H1 (cell line): Measurements from ENCODE around the gene SPINK4. TPM values are rescaled to one million over a fixed set of nuclear protein-coding genes. Genes with fewer than 3 reads are reported as not detected.

ENCODE experiments used
- FOSL1 ChIP-seq: IDR thresholded peaks from 2 replicates; pipeline ENCODE4 v1.6.1; 2011; ENCODE audit warnings: mild to moderate bottlenecking, low read depth, low read length, moderate library complexity; ENCODE audit not compliant: insufficient read depth
- JUND ChIP-seq: IDR thresholded peaks from 2 replicates; pipeline ENCODE4 v1.6.1; 2011; ENCODE audit warnings: mild to moderate bottlenecking, improper control_type of control experiment, low read length
- NANOG ChIP-seq: IDR thresholded peaks from 2 replicates; pipeline ENCODE4 v1.6.1; 2011; ENCODE audit warnings: low read length, low read depth, mild to moderate bottlenecking, inconsistent platforms; ENCODE audit not compliant: insufficient read depth, poor library complexity, severe bottlenecking
- RNF2 ChIP-seq: fragments of 200-900, 300-1000 bp; sonication (generic); IDR thresholded peaks from 2 replicates; pipeline ENCODE4 v1.7.1; 2016; ENCODE audit warnings: borderline replicate concordance, low read depth, mild to moderate bottlenecking, antibody characterized with exemption, low read length; ENCODE audit not compliant: poor library complexity, severe bottlenecking; ENCODE audit errors: missing control alignments
- polyA plus RNA-seq, 7 experiments: library from polyadenylated mRNA; depleted of rRNA in 3 of 7; stranded (reverse) in 5 of 7; unstranded in 2 of 7; fragments of >200 nt in 5 of 7; fragments of 200-250 nt in 2 of 7; gene quantifications; 1 replicate in 5 of 7; 2 replicates in 1 of 7; 4 replicates in 1 of 7; pipeline versions ENCODE4 v1.2.1 to v1.2.3, GENCODE V29; 2011 to 2013; ENCODE audit warnings: missing spikeins in 2 of 7, mixed read lengths in 2 of 7
- total RNA-seq: library from RNA; stranded (reverse); fragmentation: NEBNext Ultra II Directional; extraction: Animal tissue kit (Norgen Biotek cat#: 25700); gene quantifications from 2 replicates; pipeline ENCODE4 v1.2.1, GENCODE V29; 2021
- TF ChIP-seq, protein P1 (sequence below): fragments of 300-600 bp; sonication (generic); IDR thresholded peaks from 2 replicates; pipeline ENCODE4 v1.7.1; 2012; ENCODE audit warnings: low read length, moderate library complexity, mild to moderate bottlenecking, inconsistent platforms; ENCODE audit not compliant: insufficient replicate concordance
- TF ChIP-seq, protein P2 (sequence below), 3 experiments: IDR thresholded peaks; 1 replicate in 2 of 3; 2 replicates in 1 of 3; pipeline versions ENCODE4 v1.5.1 to v1.6.1; 2011; ENCODE audit warnings: low read length in 3 of 3, mild to moderate bottlenecking in 3 of 3, inconsistent platforms in 2 of 3, low read depth in 1 of 3, moderate library complexity in 1 of 3; ENCODE audit not compliant: insufficient read depth in 1 of 3; ENCODE audit errors: control extremely low read depth in 1 of 3

Gene SPINK4
- total and polyA plus RNA-seq, 2 of the 8 experiments (the other 6 are each of a cell fraction or from before 2014, with no cell fraction given), result not detected

- TF ChIP-seq, protein P1, sequence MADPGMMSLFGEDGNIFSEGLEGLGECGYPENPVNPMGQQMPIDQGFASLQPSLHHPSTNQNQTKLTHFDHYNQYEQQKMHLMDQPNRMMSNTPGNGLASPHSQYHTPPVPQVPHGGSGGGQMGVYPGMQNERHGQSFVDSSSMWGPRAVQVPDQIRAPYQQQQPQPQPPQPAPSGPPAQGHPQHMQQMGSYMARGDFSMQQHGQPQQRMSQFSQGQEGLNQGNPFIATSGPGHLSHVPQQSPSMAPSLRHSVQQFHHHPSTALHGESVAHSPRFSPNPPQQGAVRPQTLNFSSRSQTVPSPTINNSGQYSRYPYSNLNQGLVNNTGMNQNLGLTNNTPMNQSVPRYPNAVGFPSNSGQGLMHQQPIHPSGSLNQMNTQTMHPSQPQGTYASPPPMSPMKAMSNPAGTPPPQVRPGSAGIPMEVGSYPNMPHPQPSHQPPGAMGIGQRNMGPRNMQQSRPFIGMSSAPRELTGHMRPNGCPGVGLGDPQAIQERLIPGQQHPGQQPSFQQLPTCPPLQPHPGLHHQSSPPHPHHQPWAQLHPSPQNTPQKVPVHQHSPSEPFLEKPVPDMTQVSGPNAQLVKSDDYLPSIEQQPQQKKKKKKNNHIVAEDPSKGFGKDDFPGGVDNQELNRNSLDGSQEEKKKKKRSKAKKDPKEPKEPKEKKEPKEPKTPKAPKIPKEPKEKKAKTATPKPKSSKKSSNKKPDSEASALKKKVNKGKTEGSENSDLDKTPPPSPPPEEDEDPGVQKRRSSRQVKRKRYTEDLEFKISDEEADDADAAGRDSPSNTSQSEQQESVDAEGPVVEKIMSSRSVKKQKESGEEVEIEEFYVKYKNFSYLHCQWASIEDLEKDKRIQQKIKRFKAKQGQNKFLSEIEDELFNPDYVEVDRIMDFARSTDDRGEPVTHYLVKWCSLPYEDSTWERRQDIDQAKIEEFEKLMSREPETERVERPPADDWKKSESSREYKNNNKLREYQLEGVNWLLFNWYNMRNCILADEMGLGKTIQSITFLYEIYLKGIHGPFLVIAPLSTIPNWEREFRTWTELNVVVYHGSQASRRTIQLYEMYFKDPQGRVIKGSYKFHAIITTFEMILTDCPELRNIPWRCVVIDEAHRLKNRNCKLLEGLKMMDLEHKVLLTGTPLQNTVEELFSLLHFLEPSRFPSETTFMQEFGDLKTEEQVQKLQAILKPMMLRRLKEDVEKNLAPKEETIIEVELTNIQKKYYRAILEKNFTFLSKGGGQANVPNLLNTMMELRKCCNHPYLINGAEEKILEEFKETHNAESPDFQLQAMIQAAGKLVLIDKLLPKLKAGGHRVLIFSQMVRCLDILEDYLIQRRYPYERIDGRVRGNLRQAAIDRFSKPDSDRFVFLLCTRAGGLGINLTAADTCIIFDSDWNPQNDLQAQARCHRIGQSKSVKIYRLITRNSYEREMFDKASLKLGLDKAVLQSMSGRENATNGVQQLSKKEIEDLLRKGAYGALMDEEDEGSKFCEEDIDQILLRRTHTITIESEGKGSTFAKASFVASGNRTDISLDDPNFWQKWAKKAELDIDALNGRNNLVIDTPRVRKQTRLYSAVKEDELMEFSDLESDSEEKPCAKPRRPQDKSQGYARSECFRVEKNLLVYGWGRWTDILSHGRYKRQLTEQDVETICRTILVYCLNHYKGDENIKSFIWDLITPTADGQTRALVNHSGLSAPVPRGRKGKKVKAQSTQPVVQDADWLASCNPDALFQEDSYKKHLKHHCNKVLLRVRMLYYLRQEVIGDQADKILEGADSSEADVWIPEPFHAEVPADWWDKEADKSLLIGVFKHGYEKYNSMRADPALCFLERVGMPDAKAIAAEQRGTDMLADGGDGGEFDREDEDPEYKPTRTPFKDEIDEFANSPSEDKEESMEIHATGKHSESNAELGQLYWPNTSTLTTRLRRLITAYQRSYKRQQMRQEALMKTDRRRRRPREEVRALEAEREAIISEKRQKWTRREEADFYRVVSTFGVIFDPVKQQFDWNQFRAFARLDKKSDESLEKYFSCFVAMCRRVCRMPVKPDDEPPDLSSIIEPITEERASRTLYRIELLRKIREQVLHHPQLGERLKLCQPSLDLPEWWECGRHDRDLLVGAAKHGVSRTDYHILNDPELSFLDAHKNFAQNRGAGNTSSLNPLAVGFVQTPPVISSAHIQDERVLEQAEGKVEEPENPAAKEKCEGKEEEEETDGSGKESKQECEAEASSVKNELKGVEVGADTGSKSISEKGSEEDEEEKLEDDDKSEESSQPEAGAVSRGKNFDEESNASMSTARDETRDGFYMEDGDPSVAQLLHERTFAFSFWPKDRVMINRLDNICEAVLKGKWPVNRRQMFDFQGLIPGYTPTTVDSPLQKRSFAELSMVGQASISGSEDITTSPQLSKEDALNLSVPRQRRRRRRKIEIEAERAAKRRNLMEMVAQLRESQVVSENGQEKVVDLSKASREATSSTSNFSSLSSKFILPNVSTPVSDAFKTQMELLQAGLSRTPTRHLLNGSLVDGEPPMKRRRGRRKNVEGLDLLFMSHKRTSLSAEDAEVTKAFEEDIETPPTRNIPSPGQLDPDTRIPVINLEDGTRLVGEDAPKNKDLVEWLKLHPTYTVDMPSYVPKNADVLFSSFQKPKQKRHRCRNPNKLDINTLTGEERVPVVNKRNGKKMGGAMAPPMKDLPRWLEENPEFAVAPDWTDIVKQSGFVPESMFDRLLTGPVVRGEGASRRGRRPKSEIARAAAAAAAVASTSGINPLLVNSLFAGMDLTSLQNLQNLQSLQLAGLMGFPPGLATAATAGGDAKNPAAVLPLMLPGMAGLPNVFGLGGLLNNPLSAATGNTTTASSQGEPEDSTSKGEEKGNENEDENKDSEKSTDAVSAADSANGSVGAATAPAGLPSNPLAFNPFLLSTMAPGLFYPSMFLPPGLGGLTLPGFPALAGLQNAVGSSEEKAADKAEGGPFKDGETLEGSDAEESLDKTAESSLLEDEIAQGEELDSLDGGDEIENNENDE, result no peak
- TF ChIP-seq, protein P2, sequence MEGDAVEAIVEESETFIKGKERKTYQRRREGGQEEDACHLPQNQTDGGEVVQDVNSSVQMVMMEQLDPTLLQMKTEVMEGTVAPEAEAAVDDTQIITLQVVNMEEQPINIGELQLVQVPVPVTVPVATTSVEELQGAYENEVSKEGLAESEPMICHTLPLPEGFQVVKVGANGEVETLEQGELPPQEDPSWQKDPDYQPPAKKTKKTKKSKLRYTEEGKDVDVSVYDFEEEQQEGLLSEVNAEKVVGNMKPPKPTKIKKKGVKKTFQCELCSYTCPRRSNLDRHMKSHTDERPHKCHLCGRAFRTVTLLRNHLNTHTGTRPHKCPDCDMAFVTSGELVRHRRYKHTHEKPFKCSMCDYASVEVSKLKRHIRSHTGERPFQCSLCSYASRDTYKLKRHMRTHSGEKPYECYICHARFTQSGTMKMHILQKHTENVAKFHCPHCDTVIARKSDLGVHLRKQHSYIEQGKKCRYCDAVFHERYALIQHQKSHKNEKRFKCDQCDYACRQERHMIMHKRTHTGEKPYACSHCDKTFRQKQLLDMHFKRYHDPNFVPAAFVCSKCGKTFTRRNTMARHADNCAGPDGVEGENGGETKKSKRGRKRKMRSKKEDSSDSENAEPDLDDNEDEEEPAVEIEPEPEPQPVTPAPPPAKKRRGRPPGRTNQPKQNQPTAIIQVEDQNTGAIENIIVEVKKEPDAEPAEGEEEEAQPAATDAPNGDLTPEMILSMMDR (IDR thresholded peaks at IDR 0.05; ENCODE audit: control extremely low read depth in 1 of 3, insufficient read depth in 1 of 3, low read depth in 1 of 3, low read length in 3 of 3), result peak in 2 of 3 experiments; percentile 52 to 65; a peak in 2 of 4 replicates
- TF ChIP-seq NANOG, result no peak
- no peak for TF ChIP-seq FOSL1
- TF ChIP-seq JUND, result 0 out of 2 replicates have a peak, but pooled peaks have one; percentile 34
- no peak for TF ChIP-seq RNF2
Measured at GRCh38 chr9:33225319-33226147, 14.4 kb upstream of the SPINK4 start (continued).
